ENCODE data around the gene STAM.

The STAM gene

DNA sequence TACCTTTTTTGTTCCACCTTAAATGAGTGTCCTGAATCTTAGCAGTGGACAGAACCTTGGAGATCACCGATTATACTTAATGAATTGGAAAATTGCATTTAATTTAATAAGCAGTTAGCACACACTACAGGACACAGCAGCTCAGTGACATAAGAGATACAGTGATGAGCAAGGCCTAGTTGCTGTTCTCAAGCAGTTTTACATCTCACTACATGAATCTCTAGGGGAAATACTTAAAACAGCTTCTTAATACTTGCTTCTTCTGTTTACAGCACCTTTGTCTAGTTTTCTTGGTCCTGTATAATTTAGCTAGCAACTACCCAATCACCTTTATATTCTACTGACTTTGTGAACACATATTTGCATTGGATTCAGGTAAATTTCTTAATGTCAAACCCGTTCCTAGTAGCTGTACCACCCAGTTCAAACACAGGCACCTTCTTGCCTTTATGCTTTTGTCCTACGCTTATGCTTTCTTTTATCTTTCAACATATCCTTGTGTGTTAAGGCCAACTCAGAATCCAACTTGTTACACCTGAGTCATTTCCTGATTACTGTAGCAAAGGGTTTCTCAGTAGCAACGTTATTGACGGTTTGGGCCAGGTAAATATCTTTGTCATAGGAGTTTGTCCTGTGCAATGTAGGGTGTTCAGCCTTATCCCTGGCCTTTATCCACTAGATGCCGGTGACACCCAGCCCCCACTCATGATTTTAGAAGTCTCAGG, 1.8 kb downstream of the STAM start:
- Histone ChIP-seq H3K27ac (peak overlapping the region in 20 of 21 experiments; percentile 14 to 100 (median 98)), H3K4me3 (peak overlapping the region; percentile 7 to 88 (median 79))

DNA sequence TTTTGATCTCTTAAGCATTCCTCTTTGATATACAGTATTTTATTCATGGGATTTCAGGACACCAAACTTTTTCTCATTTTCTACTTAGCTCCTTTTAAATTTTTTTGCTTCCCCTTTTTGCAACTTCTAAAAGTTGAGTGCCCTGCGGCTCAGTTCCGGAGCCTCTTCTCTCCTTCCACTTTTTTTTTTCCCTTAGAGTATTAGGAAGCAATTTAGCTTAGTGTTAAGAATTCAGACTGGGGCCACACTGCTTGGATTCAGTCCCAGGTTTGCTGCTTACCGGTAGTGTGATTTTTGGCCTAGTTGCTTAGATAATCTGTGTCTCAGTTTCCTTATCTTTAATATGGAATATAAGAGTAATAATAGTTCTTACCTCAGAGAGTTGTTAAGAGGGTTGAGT, 3.4 kb downstream of the STAM start:
- Histone ChIP-seq H3K27ac (peak overlapping the region in 7 of 21 experiments; percentile 19 to 100 (median 78)), H3K4me3 (no peak overlapping the region)

DNA sequence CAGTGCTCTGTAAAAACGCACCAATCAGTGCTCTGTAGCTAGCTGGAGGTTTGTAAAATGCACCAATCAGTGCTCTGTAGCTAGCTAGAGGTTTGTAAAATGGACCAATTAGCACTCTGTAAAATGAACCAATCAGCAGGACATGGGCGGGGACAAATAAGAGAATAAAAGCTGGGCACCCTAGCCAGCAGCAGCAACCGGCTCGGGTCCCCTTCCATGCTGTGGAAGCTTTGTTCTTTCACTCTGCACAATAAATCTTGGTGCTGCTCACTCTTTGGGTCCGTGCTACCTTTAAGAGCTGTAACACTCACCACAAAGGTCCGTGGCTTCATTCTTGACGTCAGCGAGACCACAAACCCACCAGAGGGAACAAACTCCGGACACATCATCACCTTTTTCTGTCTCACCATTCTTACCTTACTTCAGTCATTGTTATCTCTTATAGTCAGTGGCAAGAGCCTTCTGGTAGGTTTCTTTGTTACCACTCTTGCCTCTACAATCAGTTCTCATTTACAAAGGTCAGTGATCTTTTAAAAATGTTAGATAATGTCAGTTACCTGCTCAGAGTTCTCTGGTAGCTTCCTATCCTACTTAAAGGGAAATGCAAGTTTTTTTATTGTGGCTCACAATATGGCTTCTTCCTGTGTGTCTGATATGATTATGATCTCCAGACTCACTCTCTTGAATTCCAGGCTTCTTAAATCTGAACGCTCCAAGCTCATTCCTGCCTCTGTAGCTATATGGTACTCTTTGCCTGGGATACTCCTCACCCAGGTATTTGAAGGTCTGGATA, 4.5 kb downstream of the STAM start:
- H3K27ac ChIP-seq, result peak overlapping the region in 10 of 21 experiments; percentile 6 to 100 (median 32)
- H3K4me3 ChIP-seq, result peak overlapping the region in 1 of 7 experiments; percentile 1

DNA sequence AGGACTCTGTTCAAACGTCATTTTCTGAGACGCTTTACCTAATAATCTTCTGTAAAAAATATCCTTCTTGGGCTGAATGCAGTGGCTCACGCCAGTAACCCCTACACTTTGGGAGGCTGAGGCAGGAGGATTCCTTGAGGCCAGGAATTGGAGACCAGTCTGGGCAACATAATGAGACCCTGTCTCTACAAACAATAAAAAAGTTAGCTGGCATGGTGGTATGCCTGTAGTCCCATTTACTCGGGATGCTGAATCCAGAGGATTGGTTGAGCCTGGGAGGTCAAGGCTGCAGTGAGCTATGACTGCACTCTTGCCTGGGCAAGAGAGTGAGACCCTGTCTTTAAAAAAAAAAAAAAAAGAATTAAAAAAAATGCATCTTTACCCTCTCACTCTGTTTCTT, 5.1 kb downstream of the STAM start:
- Histone ChIP-seq H3K4me3 (peak overlapping the region in 1 of 7 experiments; percentile 1), H3K27ac (peak overlapping the region in 7 of 21 experiments; percentile 14 to 100 (median 40))

DNA sequence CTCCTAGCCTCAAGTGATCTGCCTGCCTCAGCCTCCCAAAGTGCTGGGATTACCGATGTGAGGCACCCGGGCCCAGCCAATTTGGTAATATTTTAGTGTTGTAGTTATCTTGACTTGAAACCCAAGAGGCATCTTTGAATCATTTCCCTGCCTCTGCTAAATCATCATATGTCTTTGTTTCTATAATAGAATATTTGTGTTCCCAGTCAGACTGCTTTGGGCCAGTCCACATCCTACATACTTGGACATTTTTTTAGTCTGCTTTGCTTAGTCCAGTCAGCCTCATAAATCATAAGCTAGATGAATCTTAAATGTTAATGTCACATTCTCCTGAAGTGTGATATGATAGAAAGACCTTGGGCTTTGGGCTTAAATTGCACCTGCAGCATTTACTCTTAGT, 5.9 kb downstream of the STAM start:
- Histone ChIP-seq H3K4me3 (no peak overlapping the region), H3K27ac (peak overlapping the region in 3 of 21 experiments; percentile 14 to 99 (median 24))

DNA sequence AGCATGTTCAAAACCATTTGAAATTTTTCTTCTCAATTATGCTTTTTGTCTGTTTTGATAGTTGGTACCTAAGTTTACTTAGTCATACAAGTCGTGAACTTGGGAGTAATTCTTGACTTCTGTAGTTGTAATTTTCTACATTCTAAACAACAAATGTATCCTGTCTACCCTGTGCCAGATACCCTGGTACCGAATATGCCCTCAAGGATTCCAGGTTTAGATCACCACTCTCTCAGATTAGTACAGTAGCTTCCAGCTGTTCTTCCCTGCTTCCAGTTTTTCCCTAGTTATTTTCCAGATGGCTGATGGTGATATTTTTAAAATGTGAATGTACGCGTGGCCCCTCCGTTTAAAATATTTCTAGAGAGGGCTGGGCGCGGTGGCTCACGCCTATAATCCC, 6.5 kb downstream of the STAM start:
- H3K27ac ChIP-seq, result peak overlapping the region in 3 of 21 experiments; percentile 14 to 99 (median 40)

DNA sequence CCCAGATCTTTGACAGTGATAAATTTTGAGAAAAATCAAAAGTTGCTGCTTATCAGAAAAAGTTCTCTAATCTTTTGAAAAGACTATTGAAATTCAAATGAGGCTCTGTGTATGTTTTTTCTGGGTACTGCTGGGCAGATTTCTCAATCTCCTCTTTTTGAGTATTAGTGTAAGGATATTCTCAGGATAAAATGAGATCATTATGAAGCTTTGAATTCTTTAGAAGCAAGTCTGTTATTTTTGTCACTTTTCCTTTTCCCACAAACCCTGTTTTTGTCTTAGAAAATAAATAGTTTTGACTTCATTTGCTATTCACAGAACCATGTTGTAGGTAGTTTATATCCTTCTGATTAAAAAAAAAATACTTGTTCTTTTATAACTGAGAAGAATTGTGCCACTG, 7.9 kb downstream of the STAM start:
- H3K27ac ChIP-seq, result peak overlapping the region in 5 of 21 experiments; percentile 2 to 43 (median 24)
- no peak overlapping the region for H3K4me3 ChIP-seq

More for the DNA sequence above, 6.5 kb downstream of the STAM start:
- H3K4me3 ChIP-seq, result no peak overlapping the region

DNA sequence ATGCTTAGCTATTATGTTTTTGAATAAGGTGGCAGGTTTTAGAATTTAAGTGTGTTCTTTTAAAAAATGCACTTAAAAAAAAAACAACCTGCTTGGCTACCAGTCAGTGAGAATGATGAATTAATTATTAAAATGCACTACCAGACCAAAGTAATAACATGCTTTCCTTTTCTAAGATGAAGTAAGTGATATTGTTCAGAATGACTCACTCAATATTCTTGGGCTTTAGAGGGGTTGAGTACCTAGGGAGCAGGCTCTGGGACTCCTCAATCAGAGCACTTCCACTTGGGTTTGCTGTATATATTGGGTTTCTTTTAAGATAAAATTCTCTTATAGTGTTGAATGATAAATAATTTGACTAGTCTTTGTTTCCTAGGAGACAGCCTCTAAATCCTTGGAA, 8.6 kb downstream of the STAM start:
- Histone ChIP-seq H3K27ac (peak overlapping the region in 1 of 21 experiments; percentile 32), H3K4me3 (no peak overlapping the region)

DNA sequence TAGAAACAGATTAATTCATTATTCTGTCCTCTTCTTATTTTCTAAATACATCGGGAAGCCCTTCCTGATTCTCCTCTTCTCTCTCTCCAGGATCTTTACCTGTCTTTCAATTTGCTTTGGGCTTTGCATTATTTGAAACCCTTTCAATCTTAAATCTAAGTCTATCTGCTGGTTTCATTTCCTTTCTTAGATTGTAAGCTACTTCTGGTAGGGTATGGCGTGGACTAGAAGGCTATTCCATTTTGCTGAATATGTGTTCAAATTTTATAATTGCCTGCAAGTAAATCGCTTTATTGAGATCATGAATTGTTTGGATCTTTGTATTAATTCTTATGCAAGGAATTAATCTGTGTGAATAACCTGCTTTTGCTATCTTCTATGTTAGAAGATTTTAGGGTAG, 11.1 kb downstream of the STAM start:
- H3K4me3 ChIP-seq, result no peak overlapping the region
- H3K27ac ChIP-seq, result peak overlapping the region in 5 of 21 experiments; percentile 8 to 74 (median 60)

DNA sequence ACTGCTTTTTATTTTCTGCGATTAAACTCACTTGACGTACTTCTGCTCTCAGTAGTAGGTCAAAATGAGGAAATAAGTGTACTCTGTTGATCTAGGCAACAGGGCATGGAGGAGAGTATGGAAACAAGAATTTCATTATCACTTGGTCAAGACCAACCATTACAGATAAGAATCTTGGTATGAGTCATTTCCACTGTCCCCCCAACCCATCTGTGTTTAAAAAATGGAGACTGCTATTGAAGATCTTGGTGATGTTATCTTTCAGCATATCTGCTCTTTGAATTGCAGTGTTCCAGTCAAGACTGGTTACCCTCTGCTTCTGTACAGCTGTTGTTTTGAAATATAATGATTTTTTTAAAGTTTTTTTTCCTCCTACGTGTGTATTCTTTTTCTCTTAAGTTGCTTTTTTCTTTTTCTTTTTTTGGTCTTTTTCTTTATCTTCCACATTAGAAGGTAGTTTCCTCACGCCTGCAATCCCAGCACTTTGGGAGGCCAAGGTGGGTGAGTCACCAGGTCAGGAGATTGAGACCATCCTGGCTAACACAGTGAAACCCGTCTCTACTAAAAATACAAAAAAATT, 11.7 kb downstream of the STAM start:
- Histone ChIP-seq H3K27ac (peak overlapping the region in 5 of 21 experiments; percentile 8 to 74 (median 60)), H3K4me3 (no peak overlapping the region)

DNA sequence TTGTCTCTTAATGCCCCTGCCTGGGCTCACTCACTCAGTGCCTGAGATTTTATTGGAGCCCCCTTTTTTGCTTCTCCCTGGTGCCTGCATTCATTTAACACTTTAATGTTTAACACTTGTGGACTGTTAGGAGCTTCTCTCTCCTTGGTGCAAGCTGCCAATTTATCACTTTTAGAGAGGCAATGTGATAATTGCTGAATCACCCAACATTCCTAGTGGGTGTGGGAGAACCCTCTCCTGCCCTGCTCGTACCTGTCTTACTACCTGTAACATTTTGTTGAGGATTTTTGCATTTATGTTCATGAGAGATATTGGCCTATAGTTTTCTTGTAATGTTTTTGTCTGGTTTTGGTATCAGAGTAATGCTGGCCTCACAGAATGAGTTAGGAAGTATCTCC, 13.2 kb downstream of the STAM start:
- H3K4me3 ChIP-seq, result peak overlapping the region in 1 of 7 experiments; percentile 4
- peak overlapping the region in 9 of 21 experiments; percentile 11 to 74 (median 59) for H3K27ac ChIP-seq

DNA sequence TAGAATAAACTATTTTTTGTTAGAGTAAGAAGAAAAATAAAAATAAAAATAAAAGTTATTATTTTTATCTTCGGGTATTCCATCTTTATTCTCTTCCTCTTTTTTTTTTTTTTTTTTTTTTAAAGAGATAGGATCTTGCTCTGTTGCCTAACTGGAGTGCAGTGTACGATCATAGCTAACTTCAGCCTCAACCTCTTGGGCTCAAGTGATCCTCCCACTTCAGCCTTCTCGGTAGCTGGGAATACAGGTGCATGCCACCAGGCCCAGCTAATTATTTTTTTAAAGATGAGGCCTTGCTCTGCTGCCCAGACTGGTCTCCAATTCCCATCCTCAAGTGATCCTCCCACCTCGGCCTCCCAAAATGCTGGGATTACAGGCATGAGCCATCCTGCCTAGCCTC, 15.4 kb downstream of the STAM start:
- H3K27ac ChIP-seq, result peak overlapping the region in 2 of 21 experiments; percentile 31 to 43
- H3K4me3 ChIP-seq, result no peak overlapping the region

DNA sequence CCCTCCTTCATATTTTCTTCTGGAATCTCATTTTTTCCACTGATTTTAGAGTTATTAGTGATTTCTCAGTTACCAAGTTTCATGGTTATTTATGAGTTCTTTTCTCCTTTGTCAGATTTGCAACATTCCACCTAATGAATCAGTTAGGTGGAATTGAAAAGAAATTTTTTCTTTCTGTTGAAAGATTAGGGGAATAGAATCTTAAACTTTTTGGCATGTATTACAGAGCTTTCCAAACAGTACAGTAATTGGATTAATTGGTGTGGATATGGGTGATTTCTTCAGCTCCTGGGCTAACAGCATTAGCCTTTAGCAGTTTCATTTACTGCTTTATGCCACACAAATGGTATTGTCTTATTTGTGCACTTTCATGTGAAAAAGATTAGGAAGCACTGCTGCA, 17.0 kb downstream of the STAM start:
- H3K4me3 ChIP-seq, result no peak overlapping the region
- H3K27ac ChIP-seq, result peak overlapping the region in 3 of 21 experiments; percentile 8 to 29 (median 17)

DNA sequence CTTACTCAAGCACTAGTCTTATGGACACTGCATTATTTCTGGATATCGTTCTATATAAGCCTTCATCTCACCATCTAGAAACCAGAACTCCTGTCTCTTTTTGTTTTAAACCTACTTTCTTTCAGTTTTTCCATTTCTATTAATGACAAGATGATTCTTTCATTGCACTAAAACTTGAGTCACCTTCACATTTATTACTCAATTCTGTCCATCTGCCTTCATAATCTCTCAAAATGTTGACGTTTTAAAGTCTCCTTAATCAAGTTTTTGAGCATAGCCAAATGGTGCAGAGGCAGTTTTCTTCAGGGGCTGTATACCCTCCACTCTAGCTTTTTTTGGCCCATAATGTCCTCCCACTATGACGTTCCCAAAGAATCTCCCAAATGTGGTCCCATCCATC, 17.6 kb downstream of the STAM start:
- no peak overlapping the region for H3K4me3 ChIP-seq
- H3K27ac ChIP-seq, result peak overlapping the region in 3 of 21 experiments; percentile 8 to 29 (median 17)

DNA sequence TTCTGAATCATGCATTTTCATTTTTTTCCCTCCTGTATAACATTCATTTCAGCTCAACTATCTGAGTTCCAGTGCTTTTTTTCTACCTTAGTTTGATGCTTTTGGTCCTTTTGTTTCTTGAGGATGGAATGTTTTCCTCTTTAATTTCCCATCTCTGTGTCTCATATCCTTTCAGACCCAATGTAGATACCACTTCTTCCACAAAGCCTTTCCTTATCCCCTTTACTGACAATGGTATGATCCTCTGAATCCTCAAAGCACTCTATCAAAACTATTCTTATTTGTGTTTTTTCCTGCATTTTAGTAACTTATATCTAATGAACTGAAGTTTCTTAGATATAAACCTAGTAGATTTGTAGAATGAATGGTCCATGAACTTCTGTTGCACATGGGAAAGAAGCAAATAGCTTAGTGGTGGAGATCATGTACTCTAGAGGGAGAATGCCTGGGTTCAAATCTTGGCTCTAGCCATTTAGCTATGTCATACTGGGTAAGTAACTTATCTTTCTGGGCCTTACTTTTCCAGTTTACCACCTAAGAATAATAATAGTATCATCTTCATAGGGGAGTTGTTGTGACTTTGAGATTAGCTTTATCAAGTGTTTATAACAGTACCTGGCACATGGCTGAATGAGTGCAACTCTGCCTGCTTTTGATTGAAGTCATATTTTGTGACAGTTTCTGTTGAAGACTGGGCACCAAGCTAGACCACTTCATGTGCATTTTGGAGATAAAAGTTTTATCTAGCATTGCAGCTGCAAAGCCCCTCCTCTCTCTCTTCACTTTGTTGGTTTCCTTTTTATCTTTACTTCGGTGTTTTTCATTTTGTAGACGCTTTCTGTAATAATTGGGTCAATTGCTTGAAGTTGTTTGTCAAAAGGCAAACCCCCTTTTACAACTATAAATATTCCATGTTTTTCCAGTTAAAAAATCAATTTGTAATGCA, 18.5 kb downstream of the STAM start:
- peak overlapping the region in 4 of 21 experiments; percentile 26 to 62 (median 40) for H3K27ac ChIP-seq
- H3K4me3 ChIP-seq, result no peak overlapping the region

DNA sequence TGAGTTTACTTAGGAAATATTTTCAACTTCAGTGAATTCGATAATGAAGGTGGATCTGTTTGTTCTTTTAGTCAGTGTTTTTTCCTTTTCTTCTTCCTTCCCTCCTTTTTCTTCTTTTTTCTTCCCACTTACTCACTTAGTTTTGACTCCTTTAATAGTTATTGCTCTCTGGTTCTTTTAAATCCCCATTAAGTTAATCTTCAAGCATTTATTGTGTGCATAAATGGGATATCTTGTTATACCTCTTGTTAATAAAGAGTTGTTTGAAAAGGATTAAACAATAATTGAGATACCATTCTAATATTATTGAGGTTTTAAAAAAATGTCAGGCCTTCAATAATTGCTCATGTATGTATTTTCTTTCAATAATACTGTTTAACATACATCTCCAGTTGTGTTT, 19.5 kb downstream of the STAM start:
- Histone ChIP-seq H3K27ac (peak overlapping the region in 3 of 21 experiments; percentile 9 to 62 (median 22)), H3K4me3 (no peak overlapping the region)

DNA sequence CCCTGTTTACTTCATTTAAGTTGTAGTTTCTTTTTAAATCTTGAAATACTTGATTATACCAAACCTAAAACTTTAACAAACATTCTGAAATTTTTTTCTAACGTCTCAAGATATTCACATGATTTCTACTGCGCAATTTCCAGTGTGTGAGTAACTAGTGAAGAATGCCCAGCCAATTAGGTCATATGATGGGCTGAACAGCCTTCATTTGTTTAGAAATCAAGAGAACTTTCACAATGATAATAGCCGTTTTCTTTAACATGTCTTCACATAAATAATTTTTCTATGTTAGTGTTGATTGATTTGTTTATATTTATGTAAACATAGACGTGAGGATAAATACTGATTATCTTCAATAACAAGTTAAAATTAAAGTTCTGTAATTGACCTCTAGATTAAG, 21.8 kb downstream of the STAM start:
- no peak overlapping the region for H3K4me3 ChIP-seq

DNA sequence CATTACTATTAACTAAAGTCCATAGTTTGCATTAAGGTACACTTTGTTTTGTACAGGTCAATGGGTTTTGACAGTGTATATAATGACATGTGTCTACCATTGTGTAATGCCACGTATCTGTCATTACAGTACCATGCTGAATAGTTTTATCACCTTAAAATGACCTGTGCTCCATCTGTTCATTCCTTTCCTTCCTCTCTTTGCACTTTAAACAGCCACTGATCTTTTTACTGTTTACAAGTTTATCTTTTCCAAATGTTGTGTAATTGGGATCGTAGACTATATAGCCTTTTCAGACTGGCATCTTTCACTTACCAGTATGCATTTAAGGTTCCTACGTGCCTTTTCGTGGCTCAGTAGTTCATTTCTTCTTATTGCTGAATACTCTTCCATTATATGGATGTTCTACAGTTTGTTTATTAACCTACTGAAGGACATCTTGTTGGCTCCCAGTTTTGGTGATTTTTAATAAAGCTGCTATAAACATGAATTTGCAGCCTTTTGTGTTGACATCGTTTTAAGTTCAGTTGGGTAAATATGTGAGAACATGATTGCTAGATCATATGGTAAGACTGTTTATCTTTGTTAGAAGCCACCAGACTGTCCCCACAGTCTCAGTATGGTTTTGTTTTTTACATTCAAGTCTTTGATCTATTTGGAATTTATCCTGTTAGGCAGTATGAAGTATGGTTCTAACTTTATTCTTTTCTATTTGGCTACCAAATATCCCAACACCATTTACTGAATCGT, 24.7 kb downstream of the STAM start:
- peak overlapping the region in 15 of 21 experiments; percentile 2 to 83 (median 29) for H3K27ac ChIP-seq
- H3K4me3 ChIP-seq, result no peak overlapping the region

More for the DNA sequence above, 21.8 kb downstream of the STAM start:
- peak overlapping the region in 17 of 21 experiments; percentile 8 to 83 (median 62) for H3K27ac ChIP-seq

All from skin epidermis (tissue), 12 donors.